ENCODE measurements around the gene SPNS1.

SPNS1 gene

DNA sequence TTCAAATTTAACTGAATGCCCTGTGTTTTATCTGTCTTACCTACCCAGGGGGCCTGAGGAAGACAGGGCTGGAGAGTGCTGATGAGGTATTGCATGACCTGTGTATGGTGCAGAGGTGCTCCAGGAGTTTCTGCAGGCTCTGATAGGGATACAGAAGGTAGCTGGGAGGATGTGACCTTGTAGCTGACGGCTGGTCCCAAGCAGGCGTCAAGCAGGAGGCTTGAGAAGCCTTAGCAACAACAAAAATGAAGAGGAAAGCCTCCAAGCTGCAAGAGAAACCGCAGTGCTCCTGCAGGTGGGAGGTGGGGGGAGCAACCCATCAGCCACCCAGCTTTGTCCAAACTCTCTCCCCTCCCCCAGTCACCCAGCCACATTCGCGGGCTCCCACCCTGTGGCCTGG lies 50.6 kb downstream of the SPNS1 start:
- no peak for DNase-seq (ENCODE audit: low spot score in 2 of 2)
- Mint-ChIP-seq H3K4me3 (no peak overlapping the region), H3K9me3 (no peaks in the 10 kb centered on the region), H3K36me3 (no peaks in the 10 kb centered on the region), H3K4me1 (peaks cover 65% of the 10 kb centered on the region), H3K27ac (no peak overlapping the region)
- ATAC-seq, result no peak

DNA sequence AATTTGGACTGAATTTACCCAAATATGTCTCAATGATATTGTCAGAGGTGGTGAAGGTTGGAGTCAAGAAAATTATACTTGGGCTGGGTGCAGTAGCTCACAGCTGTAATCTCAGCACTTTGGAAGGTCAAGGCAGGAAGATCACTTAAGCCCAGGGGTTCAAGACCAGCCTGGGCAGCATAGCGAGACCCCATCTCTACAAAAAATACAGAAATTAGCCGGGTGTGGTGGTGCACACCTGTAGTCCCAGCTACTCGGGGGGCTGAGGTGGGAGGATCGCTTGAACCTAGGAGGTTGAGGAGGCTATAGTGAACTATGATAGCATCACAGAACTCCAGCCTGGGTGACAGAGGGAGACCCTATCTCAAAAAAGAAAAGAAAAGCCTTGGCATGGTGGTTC lies 51.2 kb downstream of the SPNS1 start:
- Mint-ChIP-seq H3K36me3 (no peaks in the 10 kb centered on the region), H3K4me1 (peaks cover 65% of the 10 kb centered on the region), H3K4me3 (no peak overlapping the region), H3K9me3 (no peaks in the 10 kb centered on the region), H3K27ac (no peak overlapping the region)
- DNase-seq (ENCODE audit: low spot score in 2 of 2), result no peak
- ATAC-seq, result no peak

DNA sequence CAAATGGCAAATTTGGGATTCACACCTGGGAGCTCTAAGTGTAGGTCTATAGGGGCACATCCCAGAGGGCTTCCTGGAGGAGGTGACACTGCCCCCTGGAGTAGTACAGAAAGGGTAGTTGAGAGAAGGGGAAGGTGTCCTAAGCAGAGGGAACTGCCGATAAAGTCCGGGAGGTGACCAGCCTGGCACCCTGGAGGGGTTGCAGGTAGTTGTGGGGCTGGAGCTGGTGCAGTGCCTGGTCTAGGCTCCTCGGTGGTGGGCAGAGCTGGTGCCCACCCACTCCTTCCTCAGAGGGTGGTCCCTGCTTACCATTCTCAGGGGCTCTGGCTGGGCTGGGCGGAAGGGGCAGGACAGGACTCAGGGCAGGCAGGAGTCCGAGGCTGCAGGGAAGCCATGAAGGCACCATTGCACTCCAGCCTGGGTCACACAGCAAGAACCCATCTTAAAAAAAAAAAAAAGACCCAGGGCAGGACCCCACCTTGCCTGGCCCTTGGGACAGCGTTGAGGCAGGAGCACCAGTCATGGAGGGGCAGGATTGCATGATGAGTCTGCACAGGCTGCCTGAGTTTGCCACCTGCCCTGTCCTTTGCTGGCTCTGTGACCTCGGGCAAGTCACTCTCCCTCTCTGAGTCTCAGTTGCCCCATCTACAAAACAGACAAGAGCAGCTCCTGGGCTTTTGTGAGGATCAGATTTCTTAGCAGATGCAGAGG lies 54.0 kb downstream of the SPNS1 start:
- H3K4me1 Mint-ChIP-seq, result peaks cover 50% of the 10 kb centered on the region
- no peaks in the 10 kb centered on the region for H3K9me3 Mint-ChIP-seq
- no peak for DNase-seq (ENCODE audit: low spot score in 2 of 2)
- no peaks in the 10 kb centered on the region for H3K36me3 Mint-ChIP-seq
- peak overlapping the region; percentile 87 for H3K27ac Mint-ChIP-seq
- peak overlapping the region; percentile 54 for H3K4me3 Mint-ChIP-seq
- ATAC-seq, result peak; percentile 33

DNA sequence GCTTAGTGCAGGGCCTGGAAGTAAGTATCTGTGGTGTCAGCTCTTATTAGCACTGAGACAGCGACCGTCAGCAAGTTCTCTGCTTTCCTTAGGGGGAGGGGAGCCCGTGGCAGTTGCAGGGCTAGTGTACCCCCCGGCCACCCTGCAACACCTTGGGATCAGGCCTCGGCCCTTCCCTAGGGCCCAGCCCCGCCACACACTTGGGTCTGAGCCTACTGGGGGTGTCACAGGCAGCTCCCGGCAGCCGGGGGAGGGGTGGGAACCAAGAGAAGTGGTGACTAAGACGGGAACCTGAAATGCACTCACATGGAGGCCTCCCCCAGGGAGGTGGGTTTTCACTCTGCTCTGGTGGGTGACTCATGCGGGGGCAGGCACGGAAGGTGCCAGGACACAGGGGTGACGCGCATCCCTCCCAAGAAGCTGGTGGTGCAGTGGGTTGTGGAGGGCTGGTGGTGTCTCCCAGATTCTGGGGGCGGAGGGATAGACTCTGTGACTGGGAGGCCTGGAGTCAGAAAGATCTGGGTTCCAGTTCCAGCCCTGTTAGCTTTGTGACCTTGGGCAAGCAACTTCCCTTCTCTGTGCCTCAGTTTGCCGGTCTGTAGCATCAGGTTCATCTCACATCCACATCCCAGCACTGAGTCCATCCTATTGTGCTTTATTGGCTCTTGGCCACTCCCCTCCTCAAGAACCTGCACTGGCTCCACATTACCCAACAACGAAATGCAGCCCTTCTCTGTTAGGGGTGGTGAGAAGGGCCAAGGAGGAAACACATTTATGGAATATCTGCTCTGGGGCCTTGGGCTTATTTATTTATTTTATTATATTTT lies 54.8 kb downstream of the SPNS1 start:
- Mint-ChIP-seq H3K4me1 (peaks cover 42% of the 10 kb centered on the region), H3K27ac (peak overlapping the region; percentile 87), H3K9me3 (no peaks in the 10 kb centered on the region), H3K36me3 (no peaks in the 10 kb centered on the region), H3K4me3 (peak overlapping the region; percentile 54)
- peak; percentile 69 to 94 for DNase-seq (ENCODE audit: low spot score in 2 of 2)
- ATAC-seq, result peak; percentile 100

DNA sequence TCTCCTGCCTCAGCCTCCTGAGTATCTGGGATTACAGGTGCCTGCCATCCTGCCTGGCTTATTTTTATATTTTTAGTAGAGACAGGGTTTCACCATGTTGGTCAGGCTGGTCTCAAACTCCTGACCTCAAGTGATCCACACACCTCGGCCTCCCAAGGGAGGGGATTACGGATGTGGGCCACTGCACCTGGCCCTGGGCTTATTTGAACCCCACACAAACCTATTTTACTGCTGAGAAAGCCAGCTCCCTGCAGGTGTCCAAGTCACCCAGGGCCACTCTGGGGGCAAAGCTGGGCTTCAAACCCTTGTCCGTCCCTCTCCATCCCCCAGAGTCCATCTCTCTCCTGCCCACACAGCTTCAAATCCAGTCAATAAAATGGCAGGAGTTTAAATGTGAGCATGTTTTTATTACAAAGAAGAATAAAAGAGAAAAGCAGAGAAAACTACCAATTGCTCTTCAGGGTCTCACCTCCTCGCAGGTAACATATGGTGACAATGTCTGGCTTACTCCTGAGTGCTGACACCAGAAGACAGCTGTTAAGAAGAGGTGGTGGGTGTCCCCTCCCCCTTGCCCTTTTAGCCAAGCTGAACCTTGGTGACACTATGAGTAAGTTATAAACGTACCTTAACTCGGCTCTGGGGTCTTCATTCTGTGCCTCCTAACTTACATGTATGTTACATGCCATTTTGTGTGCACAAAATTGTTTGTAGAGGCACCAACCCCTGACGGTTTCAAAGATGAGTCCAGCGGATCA lies 55.7 kb downstream of the SPNS1 start:
- no peaks in the 10 kb centered on the region for H3K36me3 Mint-ChIP-seq
- ATAC-seq, result no peak
- H3K27ac Mint-ChIP-seq, result peak overlapping the region; percentile 87
- no peak overlapping the region for H3K4me3 Mint-ChIP-seq
- H3K4me1 Mint-ChIP-seq, result peaks cover 38% of the 10 kb centered on the region
- H3K9me3 Mint-ChIP-seq, result no peaks in the 10 kb centered on the region
- peak in 1 of 2 donors; percentile 47 for DNase-seq (ENCODE audit: low spot score in 2 of 2)

Data from stimulated activated effector memory CD8-positive, alpha-beta T cell treated with anti-CD3 and anti-CD28 coated beads, Interleukin-12 subunit alpha, Interleukin-12 subunit beta, amount 100 ng/mL, for 72 hours (primary cell).